Stimulated activated CD4-positive, alpha-beta T cell treated with anti-CD3 and anti-CD28 coated beads, Interleukin-1b, Interleukin-23, amount 100 ng/mL, for 4 hours (primary cell): Measurements from ENCODE around the gene RSAD1.
A peak's percentile ranks its signal among the peaks of the same experiment; 100 is the strongest.
"Not testable (repeated sequence)": the region's sequence is repeated elsewhere in the genome, so short reads cannot be mapped to it uniquely, and the experiment has no call there.

ENCODE experiments used
- DNase-seq, 2 donors: peaks; one replicate each; pipeline ENCODE4 v3.0.0-alpha.2; 2020; ENCODE audit warnings: low read depth in 2 of 2

RSAD1 gene

GRCh38 chr17:50472286-50472685, 6.4 kb upstream of the RSAD1 start:
- DNase-seq = no peak

GRCh38 chr17:50472761-50473161, 5.9 kb upstream of the RSAD1 start:
- DNase-seq = not testable (repeated sequence)

- no peak for DNase-seq
Observed at GRCh38 chr17:50473901-50474300, 4.8 kb upstream of the RSAD1 start.

GRCh38 chr17:50474523-50474922, 4.1 kb upstream of the RSAD1 start:
- no peak for DNase-seq

- no peak for DNase-seq
Observed at GRCh38 chr17:50475362-50475761, 3.3 kb upstream of the RSAD1 start.

- DNase-seq = not testable (repeated sequence)
Observed at GRCh38 chr17:50475775-50476544, 2.7 kb upstream of the RSAD1 start.

- DNase-seq = no peak
Observed at GRCh38 chr17:50476545-50477315, 1.9 kb upstream of the RSAD1 start.

GRCh38 chr17:50477976-50478375, 684 bp upstream of the RSAD1 start:
- DNase-seq = no peak

GRCh38 chr17:50479522-50480141, 972 bp downstream of the RSAD1 start:
- peak; percentile 51 to 53 for DNase-seq

- DNase-seq = no peak
Observed at GRCh38 chr17:50480142-50480764, 1.6 kb downstream of the RSAD1 start.

- DNase-seq = no peak
Observed at GRCh38 chr17:50480854-50481490, 2.3 kb downstream of the RSAD1 start.

- DNase-seq = no peak
Observed at GRCh38 chr17:50481648-50482047, 3.0 kb downstream of the RSAD1 start.

GRCh38 chr17:50482110-50482509, 3.5 kb downstream of the RSAD1 start:
- no peak for DNase-seq

GRCh38 chr17:50482516-50482915, 3.9 kb downstream of the RSAD1 start:
- peak; percentile 42 to 65 for DNase-seq

GRCh38 chr17:50483266-50483665, 4.6 kb downstream of the RSAD1 start:
- DNase-seq = no peak

- DNase-seq = no peak
Observed at GRCh38 chr17:50484386-50485155, 5.9 kb downstream of the RSAD1 start.

- peak in 1 of 2 donors; percentile 17 for DNase-seq
Observed at GRCh38 chr17:50487213-50488096, 8.8 kb downstream of the RSAD1 start.

- DNase-seq = no peak
Observed at GRCh38 chr17:50488880-50489279, 10.2 kb downstream of the RSAD1 start.

GRCh38 chr17:50491505-50491904, 12.8 kb downstream of the RSAD1 start:
- DNase-seq = no peak

- no peak for DNase-seq
Observed at GRCh38 chr17:50492214-50492613, 13.6 kb downstream of the RSAD1 start.
